ENCODE measurements around the gene MYOCOS. TPM values are rescaled to one million over a fixed set of nuclear protein-coding genes. Genes with fewer than 3 reads are reported as not detected.

The MYOCOS gene
- 0.30 TPM in 1 of 2 replicates, not detected in the other for total RNA-seq (2011; cell fraction: chromatin; rRNA removed; ENCODE audit: low replicate concordance)
- not detected in 2 replicates for total RNA-seq (2011; cell fraction: nucleolus; rRNA removed)
- total RNA-seq (2011; cell fraction: nucleoplasm; rRNA removed) = 0.31 TPM in 1 of 2 replicates, not detected in the other
- not detected in 2 replicates for total RNA-seq (2014; rRNA removed)
- total RNA-seq (2014; rRNA removed; fragmentation: Illumina TruSeq; extraction: Trizol) = 0.07 TPM in 1 of 2 replicates, not detected in the other
- 0.07 TPM in 1 of 2 replicates, not detected in the other for total RNA-seq (2015; rRNA removed; fragmentation: Illumina TruSeq; extraction: Trizol)
- total RNA-seq (2021) = not detected in 2 replicates
- polyA plus RNA-seq (2011; rRNA removed) = not detected in 2 replicates
- not detected in 2 replicates for polyA plus RNA-seq (2011; cell fraction: cytosol; rRNA removed)
- not detected in 2 replicates for polyA plus RNA-seq (2011; cell fraction: nucleus; rRNA removed)
- polyA plus RNA-seq (2012) = not detected in 2 replicates
- not detected in 2 replicates for polyA plus RNA-seq (2014; fragmentation: Illumina TruSeq; extraction: Trizol)
- polyA plus RNA-seq (2014; fragmentation: Nextera tagmentation; extraction: Ambion mirVana) = not detected
- polyA plus RNA-seq (2014; rRNA removed) = not detected in 2 replicates
- 0.07 TPM in 1 of 2 replicates, not detected in the other for polyA minus RNA-seq (2011; rRNA and poly(A)+ RNA removed)
- polyA minus RNA-seq (2011; cell fraction: cytosol; rRNA and poly(A)+ RNA removed) = not detected in 2 replicates
- polyA minus RNA-seq (2011; cell fraction: nucleus; rRNA and poly(A)+ RNA removed) = not detected in 2 replicates
- Bru-seq, nascent RNA = percentile 34 among the genes with signal in this experiment
- BruChase-seq, experiment 1, labeled RNA remaining after a 2-hour chase = percentile 57 among the genes with signal in this experiment
- percentile 53 among the genes with signal in this experiment for BruChase-seq, experiment 2, labeled RNA remaining after a 6-hour chase
- long read RNA-seq, experiment 1 = 0 reads
- long read RNA-seq, experiment 2 = 0 reads
- long read RNA-seq, experiment 3 = 0 reads

DNA sequence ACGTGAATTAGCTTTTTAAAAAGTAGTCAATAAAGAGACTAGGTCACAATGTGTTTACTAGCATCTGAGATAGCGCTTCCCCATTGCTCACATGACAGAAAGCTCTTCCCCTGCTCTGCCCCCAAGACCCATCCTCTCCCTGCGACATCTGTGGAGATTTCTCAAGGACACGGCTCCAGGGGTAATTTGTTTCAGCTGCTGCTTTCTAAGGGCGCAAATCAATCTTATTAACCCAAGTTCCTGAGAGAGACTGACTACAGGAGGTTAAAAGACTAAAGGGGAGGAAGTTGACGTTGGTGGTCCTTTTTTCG, at the start of gene MYOCOS:
Gene MYOCOS (plus strand): TSS at position 92 of the 311 bp plus-strand sequence. CDS start 1,641 bp downstream, outside the sequence.
- no peaks in the 10 kb centered on the region for H3K36me3 ChIP-seq (ENCODE audit: control insufficient read depth, insufficient read depth, low read length)
- WGBS (ENCODE audit: insufficient coverage, low coverage, missing lambda C conversion rate) = 46% methylated on average over 7 of the region's 7 CpGs
- ChIA-PET CTCF (ENCODE audit: low intra/inter-chr PET ratio) (no interaction called here), POLR2A (interaction anchor here (1.0 kb wide), 1 partner anchor 9 kb away, joined by 5 read pairs; no protein-coding TSS in a partner anchor)
- H3K79me2 ChIP-seq (ENCODE audit: control insufficient read depth, insufficient read depth, low read length) = no peaks in the 10 kb centered on the region
- no peak within 1 kb of the TSS for H3K9ac ChIP-seq (ENCODE audit: insufficient read depth in 1 of 2, low read depth in 2 of 2, low read length in 2 of 2)
- ATAC-seq (no peak), FAIRE-seq (no peak), DNase-seq (ENCODE audit: extremely low read depth in 1 of 4, low spot score in 3 of 4) (no peak)
- no TSS peak for BruUV-seq (replicated peaks)
- H3K9me3 ChIP-seq (replicated peaks; ENCODE audit: control insufficient read depth, insufficient read depth, low read depth, low read length) = no peaks in the 10 kb centered on the region
- TF ChIP-seq CHAMP1 (IDR thresholded peaks at IDR 0.05) (no peak), ZBTB1 (CRISPR knock-in tag; IDR thresholded peaks at IDR 0.05; ENCODE audit: borderline replicate concordance, low read depth) (no peak), RFX7 (CRISPR knock-in tag; IDR thresholded peaks at IDR 0.05) (no peak), LCOR (CRISPR knock-in tag; IDR thresholded peaks at IDR 0.05) (no peak), TSC22D4 (tag; IDR thresholded peaks at IDR 0.05) (no peak), HOXB6 (CRISPR knock-in tag; IDR thresholded peaks at IDR 0.05; ENCODE audit: borderline replicate concordance) (no peak), EWSR1 (IDR thresholded peaks at IDR 0.05; ENCODE audit: borderline replicate concordance, low read depth, partially characterized antibody) (no peak), EGR1 (conservative IDR thresholded peaks at IDR 0.05) (no peak), ZEB2 (IDR thresholded peaks at IDR 0.05) (no peak), CBX1 (IDR thresholded peaks at IDR 0.05; ENCODE audit: low read depth) (no peak)
- H3K27me3 ChIP-seq (ENCODE audit: control insufficient read depth in 2 of 2, insufficient read depth in 2 of 2, low read length in 2 of 2) = peaks cover 0 to 7% of the 10 kb centered on the region in 2 experiments; a peak in 2 of 5 replicates
- H4K20me1 ChIP-seq (replicated peaks; ENCODE audit: control insufficient read depth, insufficient read depth, low read length) = no peaks in the 10 kb centered on the region
- in situ Hi-C loops (cut with MboI) (loop anchor here (25.0 kb wide), 1 partner anchor 1085 kb away; the partner anchor contains the start of gene GORAB), intact Hi-C loops (cut with micrococcal nuclease) (no loop called here)
- peaks cover 5 to 11% of the 10 kb centered on the region in 2 experiments; a peak in 2 of 5 replicates for H3K4me1 ChIP-seq (replicated peaks in 1 of 2; ENCODE audit: control insufficient read depth in 2 of 2, insufficient read depth in 2 of 2, low read length in 2 of 2)
- no peak within 1 kb of the TSS for H3K4me3 ChIP-seq
- H3K9me1 ChIP-seq (ENCODE audit: control insufficient read depth, insufficient read depth, low read length) = no peaks in the 10 kb centered on the region
- H3K27ac ChIP-seq (ENCODE audit: extremely low read depth, low read depth, low read length) = no peak within 1 kb of the TSS
- no peak within 1 kb of the TSS for H3K4me2 ChIP-seq (ENCODE audit: insufficient read depth, low read length)
- peak within 1 kb of the TSS; percentile 7; the same call in 1 of the 2 replicates for H2AFZ ChIP-seq (ENCODE audit: low read depth, low read length)
